ENCODE data around the gene SENP5. TPM values are rescaled to one million over a fixed set of nuclear protein-coding genes. Genes with fewer than 3 reads are reported as not detected.

Gene SENP5, protein sequence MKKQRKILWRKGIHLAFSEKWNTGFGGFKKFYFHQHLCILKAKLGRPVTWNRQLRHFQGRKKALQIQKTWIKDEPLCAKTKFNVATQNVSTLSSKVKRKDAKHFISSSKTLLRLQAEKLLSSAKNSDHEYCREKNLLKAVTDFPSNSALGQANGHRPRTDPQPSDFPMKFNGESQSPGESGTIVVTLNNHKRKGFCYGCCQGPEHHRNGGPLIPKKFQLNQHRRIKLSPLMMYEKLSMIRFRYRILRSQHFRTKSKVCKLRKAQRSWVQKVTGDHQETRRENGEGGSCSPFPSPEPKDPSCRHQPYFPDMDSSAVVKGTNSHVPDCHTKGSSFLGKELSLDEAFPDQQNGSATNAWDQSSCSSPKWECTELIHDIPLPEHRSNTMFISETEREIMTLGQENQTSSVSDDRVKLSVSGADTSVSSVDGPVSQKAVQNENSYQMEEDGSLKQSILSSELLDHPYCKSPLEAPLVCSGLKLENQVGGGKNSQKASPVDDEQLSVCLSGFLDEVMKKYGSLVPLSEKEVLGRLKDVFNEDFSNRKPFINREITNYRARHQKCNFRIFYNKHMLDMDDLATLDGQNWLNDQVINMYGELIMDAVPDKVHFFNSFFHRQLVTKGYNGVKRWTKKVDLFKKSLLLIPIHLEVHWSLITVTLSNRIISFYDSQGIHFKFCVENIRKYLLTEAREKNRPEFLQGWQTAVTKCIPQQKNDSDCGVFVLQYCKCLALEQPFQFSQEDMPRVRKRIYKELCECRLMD
- total RNA-seq = 22.4 and 23.2 TPM in 2 replicates

DNA sequence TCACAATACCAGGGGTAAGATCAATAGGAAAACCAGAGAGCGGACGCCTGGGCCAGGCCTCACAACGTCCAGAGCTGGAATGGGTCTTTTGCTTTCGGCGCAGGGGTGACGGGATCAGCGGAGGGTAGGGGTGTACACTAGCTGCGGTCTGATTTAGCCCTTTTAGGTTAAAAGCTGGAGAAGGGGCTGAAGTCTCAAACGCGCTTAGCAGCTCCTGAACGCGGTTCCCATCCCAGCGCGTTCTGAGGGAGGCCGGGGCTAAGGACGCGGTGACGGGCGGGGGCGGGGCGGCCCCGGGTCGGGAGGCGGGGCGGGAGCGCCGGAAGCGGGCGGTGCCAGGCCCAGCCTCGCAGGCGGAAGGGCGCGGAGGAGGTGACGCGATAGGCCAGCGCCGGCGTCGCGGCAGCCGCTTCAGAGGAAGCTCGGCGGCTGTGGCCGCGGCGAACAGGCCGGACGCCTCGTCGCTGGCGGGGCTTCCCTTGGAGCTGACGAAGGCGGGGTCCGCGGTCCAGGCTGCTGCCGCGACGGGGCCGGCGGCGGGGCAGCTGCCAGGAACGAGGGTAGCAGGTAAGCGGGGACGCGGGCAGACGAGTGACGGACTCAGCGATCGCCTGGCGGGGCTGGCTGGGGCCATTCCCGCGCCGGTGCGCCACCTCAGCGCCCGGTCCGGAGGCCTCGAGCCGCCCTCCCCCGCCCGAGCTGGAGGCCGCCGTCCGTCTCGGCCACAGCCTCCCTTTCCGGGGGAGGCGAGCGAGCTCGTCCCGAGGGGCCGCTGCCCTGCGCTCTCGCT is at the start of gene SENP5:
Gene SENP5, plus strand, starts transcription at position 414 of the 790 bp plus-strand sequence. CDS start 17,262 bp downstream, outside the sequence.

DNA sequence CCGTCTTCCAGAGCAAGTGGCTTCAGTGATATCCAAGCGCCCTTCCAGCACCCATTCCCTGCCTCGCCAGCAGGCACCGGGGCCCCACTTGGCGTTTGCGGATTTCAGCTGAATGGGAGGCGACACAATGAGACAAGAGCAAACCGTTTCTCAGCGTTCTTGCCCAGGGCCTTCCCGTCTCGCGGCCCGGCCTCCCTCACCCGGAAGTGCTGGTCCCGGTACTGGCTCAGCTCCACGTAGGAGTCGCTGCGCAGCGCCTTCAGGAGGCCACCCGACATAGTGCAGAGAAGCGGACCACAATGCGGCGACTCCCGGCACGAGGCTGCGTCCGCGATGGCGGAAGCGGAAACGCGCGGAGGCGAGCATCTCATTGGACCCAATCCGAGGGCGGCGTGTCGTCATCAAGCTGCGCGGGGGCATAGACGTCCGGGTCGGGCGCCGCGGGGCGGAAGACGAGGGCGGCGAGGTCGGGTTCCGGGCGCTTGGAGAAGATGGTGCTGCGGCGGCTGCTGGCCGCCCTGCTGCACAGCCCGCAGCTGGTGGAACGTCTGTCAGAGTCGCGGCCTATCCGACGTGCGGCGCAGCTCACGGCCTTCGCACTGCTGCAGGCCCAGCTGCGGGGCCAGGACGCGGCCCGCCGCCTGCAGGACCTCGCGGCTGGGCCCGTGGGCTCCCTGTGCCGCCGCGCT is 74.7 kb downstream of the SENP5 start, which contains the start of gene NCBP2:
Gene NCBP2, minus strand, starts transcription at position 303 of the 689 bp plus-strand sequence. Its CDS starts 25 bp downstream, at position 278.

DNA sequence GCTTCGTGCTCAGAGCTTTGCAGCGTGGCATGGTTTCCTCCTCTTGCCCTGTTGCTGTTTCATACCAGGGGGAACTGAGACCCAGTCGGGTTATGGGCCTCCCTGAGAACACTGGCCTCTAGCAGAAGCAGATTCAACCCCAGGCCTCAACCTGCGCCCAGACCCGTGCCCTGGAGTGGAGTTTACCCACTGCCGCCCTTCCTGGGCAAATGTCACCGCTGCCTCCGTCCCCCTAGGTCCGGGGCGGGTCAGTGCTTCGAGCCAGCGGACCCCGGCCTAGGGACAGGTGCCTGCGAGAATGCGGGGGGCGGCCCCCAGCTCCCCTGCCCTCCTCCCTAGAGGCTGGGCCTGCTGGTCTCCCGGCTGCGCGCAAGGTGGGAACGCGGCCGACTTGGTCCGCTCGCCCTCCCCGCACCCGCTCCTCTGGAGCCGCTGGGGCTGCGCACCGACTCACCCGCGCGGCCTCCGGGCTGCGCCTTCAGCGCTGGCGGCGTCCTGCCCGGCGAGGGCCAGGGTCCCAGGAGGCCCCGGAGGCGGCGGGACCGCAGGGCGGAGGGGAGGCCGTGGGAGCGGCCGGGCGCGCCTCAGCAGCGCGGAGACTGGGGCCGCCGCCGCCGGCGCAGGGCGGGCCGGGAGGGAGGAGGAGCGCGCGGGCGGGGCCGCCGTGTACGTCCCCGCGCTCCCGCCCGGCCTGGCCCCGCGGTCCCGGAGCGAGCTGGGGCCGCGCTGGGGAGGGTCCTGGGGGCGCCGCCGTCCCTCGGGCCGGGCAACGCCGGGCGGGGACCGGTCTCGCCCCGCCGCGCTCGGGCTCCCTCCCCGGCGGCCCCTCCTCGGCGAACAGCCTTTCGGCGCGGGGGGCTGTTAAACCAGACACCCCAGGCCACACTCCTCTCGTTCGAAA is 100.8 kb downstream of the SENP5 start, which contains the start of gene PIGZ:
Gene PIGZ, minus strand, starts transcription at position 601 of the 901 bp plus-strand sequence. CDS start 16,802 bp downstream, outside the sequence.

Other genes with a start within 250 kb of the SENP5 start
- under 0.01 and 0.04 TPM in 2 replicates for gene NRROS, start 228.2 kb upstream of the SENP5 start, total RNA-seq
- gene CEP19, start 155.7 kb upstream of the SENP5 start, total RNA-seq = 0.62 and 2.7 TPM in 2 replicates
- gene PIGX, start 155.5 kb upstream of the SENP5 start, total RNA-seq = 25.8 and 45.2 TPM in 2 replicates
- 29.6 and 33.9 TPM in 2 replicates for gene PAK2, start 128.1 kb upstream of the SENP5 start, total RNA-seq
- gene NCBP2, start 74.6 kb downstream of the SENP5 start, total RNA-seq = 42.1 and 48.7 TPM in 2 replicates
- 1.1 and 2.1 TPM in 2 replicates for gene PIGZ, start 100.9 kb downstream of the SENP5 start, total RNA-seq
- 9.6 and 13.8 TPM in 2 replicates for gene MELTF, start 161.9 kb downstream of the SENP5 start, total RNA-seq

Measured in hair follicular keratinocyte (primary cell).